ENCODE results near the gene VWA8. TPM values are rescaled to one million over a fixed set of nuclear protein-coding genes. Genes with fewer than 3 reads are reported as not detected.

VWA8 gene
- total RNA-seq, 1 experiment from 2014 or later, result 11.1 TPM

- DNase-seq, result no peak
- H3K27me3 ChIP-seq (ENCODE audit: control insufficient read depth, insufficient read depth, low read length), result no peaks in the 10 kb centered on the region; the same call in 1 of the 2 replicates
- H3K4me3 ChIP-seq (ENCODE audit: insufficient read depth, low read depth, low read length), result no peak overlapping the region
- no peaks in the 10 kb centered on the region for H3K36me3 ChIP-seq (replicated peaks; ENCODE audit: control insufficient read depth, insufficient read depth, low read length)
These were observed 432.9 kb downstream of the VWA8 start for GRCh38 chr13:41528021-41528420.

- Histone ChIP-seq H3K36me3 (replicated peaks; ENCODE audit: control insufficient read depth, insufficient read depth, low read length) (no peaks in the 10 kb centered on the region), H3K4me3 (ENCODE audit: insufficient read depth, low read depth, low read length) (no peak overlapping the region), H3K27me3 (ENCODE audit: control insufficient read depth, insufficient read depth, low read length) (no peaks in the 10 kb centered on the region)
- no peak for DNase-seq
These were observed 440.0 kb downstream of the VWA8 start for GRCh38 chr13:41520660-41521630.

DNA sequence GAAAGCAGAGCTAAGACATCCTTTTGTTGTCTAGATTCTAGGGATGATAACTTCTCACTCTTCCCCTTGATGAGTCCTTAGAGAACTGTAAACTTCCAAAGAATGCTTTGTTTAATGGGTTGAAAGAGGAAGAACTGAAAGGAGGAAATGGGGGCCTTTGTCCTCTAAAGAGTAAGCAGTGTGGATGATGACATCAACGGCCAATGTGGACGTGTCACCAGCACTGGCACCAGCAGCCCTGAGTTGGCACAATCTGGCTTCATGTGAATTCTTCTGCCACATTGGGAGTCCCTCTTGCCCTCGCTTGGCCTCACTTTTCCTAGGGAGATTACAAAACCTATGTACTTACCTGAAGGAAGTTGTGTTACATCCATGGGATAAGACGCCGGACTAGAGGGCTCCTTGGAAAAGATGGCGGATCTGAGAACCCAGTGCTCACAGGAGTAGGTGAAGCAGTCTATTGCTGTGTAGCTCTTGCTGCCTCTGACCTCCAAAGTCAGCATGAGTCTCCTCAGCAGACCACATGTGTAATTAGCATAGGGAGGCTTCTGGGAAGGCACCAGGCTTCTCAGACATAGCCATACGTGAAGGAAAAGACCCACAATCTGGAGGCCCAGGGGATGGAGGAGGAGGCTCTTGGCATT, 440.8 kb downstream of the VWA8 start:
- DNase-seq, result no peak
- H3K4me3 ChIP-seq (ENCODE audit: insufficient read depth, low read depth, low read length), result no peak overlapping the region
- no peaks in the 10 kb centered on the region for H3K27me3 ChIP-seq (ENCODE audit: control insufficient read depth, insufficient read depth, low read length)
- H3K36me3 ChIP-seq (replicated peaks; ENCODE audit: control insufficient read depth, insufficient read depth, low read length), result no peaks in the 10 kb centered on the region

Other genes starting within 250 kb of the VWA8 start
- gene DGKH, start 87.5 kb upstream of the VWA8 start, total RNA-seq (2014; rRNA removed; shearing (Covaris generic)), result 3.7 and 4.2 TPM in 2 replicates

Data from H7 (cell line).